GM12878 (cell line): Measurements from ENCODE around the gene ADGRE1. TPM values are rescaled to one million over a fixed set of nuclear protein-coding genes. Genes with fewer than 3 reads are reported as not detected.
A peak's percentile ranks its signal among the peaks of the same experiment; 100 is the strongest.

Experiments used
- ATAC-seq: fragments of 200-7000 bp; cut with Tn5 transposase; 3 replicates; pipeline ENCODE4 v1.9.1; 2020; ENCODE audit warnings: mild to moderate bottlenecking, moderate library complexity
- BruUV-seq: library from RNA; stranded (reverse); fragments of 400-500 nt; replicated peaks from 2 replicates; lab custom pipeline; 2021; lab: Mats Ljungman, UMichigan
- CTCF ChIA-PET: fragments of 300-600 bp; sonication (Branson Sonifier 250); formaldehyde crosslinking; extraction: SDS; loops from one replicate; lab custom pipeline; 2021; ENCODE audit warnings: inconsistent platforms; lab: Yijun Ruan, JAX
- POLR2A ChIA-PET: fragments of 350-600 bp; formaldehyde crosslinking; extraction: SDS; loops from one replicate; lab custom pipeline; 2021; ENCODE audit warnings: inconsistent platforms; lab: Charles Lee
- RAD21 ChIA-PET: fragments of 300-600 bp; sonication (Branson Sonifier 250); formaldehyde crosslinking; loops from one replicate; lab custom pipeline; 2023; ENCODE audit warnings: antibody characterized with exemption; ENCODE audit not compliant: unreplicated experiment; lab: Charles Lee
- SMC1A ChIA-PET: fragments of 300-600 bp; sonication (Branson Sonifier 250); formaldehyde crosslinking; loops from one replicate; lab custom pipeline; 2023; ENCODE audit not compliant: unreplicated experiment, uncharacterized antibody; lab: Charles Lee
- DNase-seq: peaks from one replicate; pipeline ENCODE4 v3.0.0-alpha.2; 2011; ENCODE audit warnings: low read depth, low spot score
- FAIRE-seq: peaks from 3 replicates; lab custom pipeline; 2011; peaks lifted over from hg19 to GRCh38; lab: Jason Lieb, UNC
- H2AFZ ChIP-seq: 2 replicates; pipeline ENCODE4 v1.6.0; 2011; ENCODE audit warnings: low read depth, low read length, control low read depth; ENCODE audit not compliant: control insufficient read depth
- H3K27ac ChIP-seq: 2 replicates; pipeline ENCODE4 v1.5.1; 2011; ENCODE audit warnings: control low read depth; ENCODE audit not compliant: control insufficient read depth, insufficient read depth
- H3K27me3 ChIP-seq, 2 experiments: replicated peaks in 1 of 2; 2 replicates each; pipeline versions ENCODE4 v1.6.0 to v1.6.1; 2011; ENCODE audit warnings: low read length in 1 of 2; ENCODE audit not compliant: control insufficient read depth in 2 of 2, insufficient read depth in 2 of 2
- H3K36me3 ChIP-seq, 2 experiments: 2 replicates each; pipeline ENCODE4 v1.5.1; 2011; ENCODE audit warnings: low read length in 1 of 2; ENCODE audit not compliant: control insufficient read depth in 2 of 2, insufficient read depth in 2 of 2
- H3K4me1 ChIP-seq: 2 replicates; pipeline ENCODE4 v1.6.1; 2011; ENCODE audit warnings: mild to moderate bottlenecking, low read length, moderate library complexity, mixed read lengths; ENCODE audit not compliant: control insufficient read depth, insufficient read depth
- H3K4me2 ChIP-seq: 2 replicates; pipeline ENCODE4 v1.6.0; 2011; ENCODE audit warnings: control low read depth; ENCODE audit not compliant: control insufficient read depth, insufficient read depth
- H3K4me3 ChIP-seq: fragments of 200-600 bp; sonication (generic); 2 replicates; pipeline ENCODE4 v1.5.1; 2016
- H3K79me2 ChIP-seq: 2 replicates; pipeline ENCODE4 v1.6.0; 2011; ENCODE audit warnings: low read length; ENCODE audit not compliant: control insufficient read depth, insufficient read depth
- H3K9ac ChIP-seq: 2 replicates; pipeline ENCODE4 v1.8.0; 2011; ENCODE audit warnings: low read length, control low read depth, mixed read lengths; ENCODE audit not compliant: control insufficient read depth, insufficient read depth
- H3K9me3 ChIP-seq: replicated peaks from 3 replicates; pipeline ENCODE4 v1.5.1; 2011; ENCODE audit warnings: mild to moderate bottlenecking, low read length; ENCODE audit not compliant: control insufficient read depth, insufficient read depth
- H4K20me1 ChIP-seq: 2 replicates; pipeline ENCODE4 v1.6.0; 2011; ENCODE audit not compliant: control insufficient read depth, insufficient read depth
- BHLHE40 ChIP-seq, 2 experiments: fragments of 450-650 bp in 1 of 2; IDR thresholded peaks; 2 replicates each; pipeline ENCODE4 v1.6.1; 2011 to 2017; ENCODE audit warnings: low read depth in 2 of 2, borderline replicate concordance in 1 of 2, improper control_type of control experiment in 1 of 2, low read length in 1 of 2, mild to moderate bottlenecking in 1 of 2
- CUX1 ChIP-seq: IDR thresholded peaks from 2 replicates; pipeline ENCODE4 v1.6.1; 2012; ENCODE audit warnings: improper control_type of control experiment, low read depth, low read length; ENCODE audit not compliant: insufficient replicate concordance
- HDAC6 ChIP-seq: fragments of 200-600 bp; sonication (generic); IDR thresholded peaks from one replicate; pipeline ENCODE4 v1.8.0; 2017; ENCODE audit warnings: antibody characterized with exemption; ENCODE audit not compliant: unreplicated experiment
- MLLT1 ChIP-seq: fragments of 450-650 bp; IDR thresholded peaks from 2 replicates; pipeline ENCODE4 v1.6.1; 2016; ENCODE audit warnings: mild to moderate bottlenecking
- NFIC ChIP-seq: IDR thresholded peaks from 2 replicates; pipeline ENCODE4 v1.6.1; 2012; ENCODE audit warnings: low read depth, mild to moderate bottlenecking, inconsistent platforms, low read length, moderate library complexity
- NFYB ChIP-seq: IDR thresholded peaks from 2 replicates; pipeline ENCODE4 v1.6.1; 2011; ENCODE audit warnings: low read depth, mild to moderate bottlenecking, low read length, improper control_type of control experiment, moderate library complexity; ENCODE audit not compliant: insufficient read depth
- SUPT20H ChIP-seq: IDR thresholded peaks from 2 replicates; pipeline ENCODE4 v1.6.1; 2011; ENCODE audit warnings: low read depth, mild to moderate bottlenecking, low read length, moderate library complexity, borderline replicate concordance; ENCODE audit not compliant: control insufficient read depth
- USF2 ChIP-seq: IDR thresholded peaks from 2 replicates; pipeline ENCODE4 v1.6.1; 2011; ENCODE audit warnings: low read depth, low read length, improper control_type of control experiment, borderline replicate concordance
- WGBS: methylation state at CpG from one replicate; pipeline ENCODE4 v1.1.6; 2016; ENCODE audit warnings: low lambda C conversion rate; ENCODE audit not compliant: insufficient replicate concordance, insufficient coverage; ENCODE audit errors: missing lambda C conversion rate; 5-methylcytosine and 5-hydroxymethylcytosine counted together
- in situ Hi-C: fragments of 300-500 bp; cut with MboI; formaldehyde crosslinking; loops from 9 replicates; pipeline ENCODE4 v1.14.3; 2018; ENCODE audit warnings: mixed read lengths
- intact Hi-C: fragments of 100-400 bp; cut with micrococcal nuclease; formaldehyde crosslinking; loops from one replicate; pipeline ENCODE4 v1.14.2; 2022; ENCODE audit not compliant: unreplicated experiment
- polyA plus RNA-seq, 11 experiments: library from polyadenylated mRNA; depleted of rRNA in 4 of 11; unstranded in 6 of 11; stranded (reverse) in 5 of 11; fragments of >200 nt; fragmentation: Nextera tagmentation in 4 of 11; fragmentation: Illumina TruSeq in 1 of 11; extraction: Ambion mirVana in 4 of 11; extraction: Trizol in 1 of 11; gene quantifications; 1 replicate in 1 of 11; 2 replicates in 10 of 11; pipeline versions ENCODE4 v1.2.1 to v1.2.3, GENCODE V29; 2011 to 2016; ENCODE audit warnings: inconsistent platforms in 2 of 11, missing spikeins in 2 of 11, low read depth in 1 of 11
- total RNA-seq, 4 experiments: library from RNA; depleted of rRNA in 3 of 4; stranded (reverse); fragments of >200 nt in 3 of 4; fragmentation: Illumina TruSeq in 1 of 4; extraction: Trizol in 1 of 4; gene quantifications; 2 replicates each; pipeline versions ENCODE4 v1.2.1 to v1.2.3, GENCODE V29; 2013 to 2021
- TF ChIP-seq, protein P1 (sequence below), 3 experiments: IDR thresholded peaks in 2 of 3; conservative IDR thresholded peaks in 1 of 3; 2 replicates each; pipeline ENCODE4 v1.5.1; 2011; ENCODE audit warnings: low read depth in 3 of 3, low read length in 3 of 3, mild to moderate bottlenecking in 3 of 3, control low read depth in 2 of 3, moderate library complexity in 2 of 3, inconsistent platforms in 1 of 3, mixed read lengths in 1 of 3; ENCODE audit not compliant: control insufficient read depth in 2 of 3, insufficient read depth in 1 of 3; ENCODE audit errors: extremely low read depth in 1 of 3

The ADGRE1 gene
- total and polyA plus RNA-seq, 10 of the 15 experiments (the other 5 are each of a cell fraction or from before 2014, with no cell fraction given) = 7.9 to 35.7 (median 9.9) TPM

DNA sequence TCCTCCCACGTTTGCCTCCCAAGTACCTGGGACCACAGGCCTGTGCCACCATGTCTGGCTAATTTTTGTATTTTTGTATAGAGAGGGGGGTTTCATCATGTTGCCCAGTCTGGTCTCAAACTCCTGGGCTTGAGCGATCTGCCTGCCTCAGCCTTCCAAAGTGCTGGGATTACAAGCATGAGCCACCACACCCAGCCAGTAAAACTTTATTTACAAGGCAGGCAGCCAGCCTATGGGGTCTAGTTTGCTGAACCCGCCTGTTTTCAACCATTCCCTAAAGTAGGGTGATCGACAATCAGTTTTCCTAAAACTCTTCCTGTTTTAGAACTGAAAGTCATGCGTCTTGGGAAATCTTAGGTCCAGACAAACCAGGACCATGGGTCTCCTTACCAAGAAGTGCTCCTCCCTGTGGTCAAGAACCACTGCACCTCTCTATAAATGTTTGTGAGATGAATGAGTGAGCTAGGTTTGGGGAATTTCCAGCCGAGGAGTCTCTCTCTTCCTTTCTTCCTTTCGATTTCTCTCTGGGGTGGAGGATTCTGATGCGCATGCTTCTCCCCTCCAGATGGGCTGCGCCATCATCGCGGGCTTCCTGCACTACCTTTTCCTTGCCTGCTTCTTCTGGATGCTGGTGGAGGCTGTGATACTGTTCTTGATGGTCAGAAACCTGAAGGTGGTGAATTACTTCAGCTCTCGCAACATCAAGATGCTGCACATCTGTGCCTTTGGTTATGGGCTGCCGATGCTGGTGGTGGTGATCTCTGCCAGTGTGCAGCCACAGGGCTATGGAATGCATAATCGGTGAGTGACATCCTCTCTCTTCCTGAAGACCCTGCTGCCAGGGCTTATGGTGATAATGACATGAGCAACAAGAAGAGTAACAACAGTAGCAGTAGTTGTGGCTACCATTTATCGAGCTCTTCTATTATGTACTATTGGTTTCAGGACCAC is 38.7 kb downstream of the ADGRE1 start:
- SMC1A ChIA-PET = interaction anchor here (0.6 to 2.7 kb wide), 11 partner anchors 15 to 282 kb away, joined by 3 to 7 read pairs (median 3); partner anchors contain the start of gene ZNF557
- CTCF ChIA-PET = interaction anchor here (0.6 to 2.5 kb wide), 9 partner anchors 15 to 143 kb away, joined by 3 to 6 read pairs (median 5); partner anchors contain the start of gene ZNF557
- intact Hi-C loops = no loop called here
- Histone ChIP-seq H3K4me1 (peaks cover 4% of the 10 kb centered on the region), H4K20me1 (no peaks in the 10 kb centered on the region), H3K9me3 (no peaks in the 10 kb centered on the region; the same call in 1 of the 3 replicates), H3K4me2 (peak overlapping the region; percentile 86; the same call in 1 of the 2 replicates), H3K36me3 (no peaks in the 10 kb centered on the region), H3K79me2 (no peaks in the 10 kb centered on the region; the same call in 1 of the 2 replicates), H3K27ac (peak overlapping the region; percentile 42), H3K9ac (peak overlapping the region; percentile 56), H2AFZ (peak overlapping the region; percentile 93), H3K4me3 (peak overlapping the region; percentile 52), H3K27me3 (no peaks in the 10 kb centered on the region)
- in situ Hi-C loops = no loop called here
- BruUV-seq = no TSS peak
- POLR2A ChIA-PET = interaction anchor here (0.6 to 1.7 kb wide), 7 partner anchors 8 to 720 kb away, joined by 3 to 8 read pairs (median 3); no protein-coding TSS in a partner anchor
- WGBS = 27% methylated on average over 15 of the region's 15 CpGs
- FAIRE-seq (no peak), DNase-seq (peak; percentile 68), ATAC-seq (peak; percentile 97)
- RAD21 ChIA-PET = interaction anchor here (0.6 to 1.4 kb wide), 5 partner anchors 22 to 173 kb away, joined by 3 to 9 read pairs (median 5); partner anchors contain the start of gene ZNF557
- TF ChIP-seq MLLT1 (peak; percentile 82), CUX1 (no peak), USF2 (no peak), NFYB (no peak), NFIC (no peak), HDAC6 (no peak), BHLHE40 (IDR thresholded peaks at IDR 0.05; ENCODE audit: borderline replicate concordance in 1 of 2, low read depth in 2 of 2, low read length in 1 of 2) (peak in 1 of 2 experiments; percentile 14; a peak in 1 of 4 replicates), SUPT20H (no peak)
- TF ChIP-seq, protein P1, sequence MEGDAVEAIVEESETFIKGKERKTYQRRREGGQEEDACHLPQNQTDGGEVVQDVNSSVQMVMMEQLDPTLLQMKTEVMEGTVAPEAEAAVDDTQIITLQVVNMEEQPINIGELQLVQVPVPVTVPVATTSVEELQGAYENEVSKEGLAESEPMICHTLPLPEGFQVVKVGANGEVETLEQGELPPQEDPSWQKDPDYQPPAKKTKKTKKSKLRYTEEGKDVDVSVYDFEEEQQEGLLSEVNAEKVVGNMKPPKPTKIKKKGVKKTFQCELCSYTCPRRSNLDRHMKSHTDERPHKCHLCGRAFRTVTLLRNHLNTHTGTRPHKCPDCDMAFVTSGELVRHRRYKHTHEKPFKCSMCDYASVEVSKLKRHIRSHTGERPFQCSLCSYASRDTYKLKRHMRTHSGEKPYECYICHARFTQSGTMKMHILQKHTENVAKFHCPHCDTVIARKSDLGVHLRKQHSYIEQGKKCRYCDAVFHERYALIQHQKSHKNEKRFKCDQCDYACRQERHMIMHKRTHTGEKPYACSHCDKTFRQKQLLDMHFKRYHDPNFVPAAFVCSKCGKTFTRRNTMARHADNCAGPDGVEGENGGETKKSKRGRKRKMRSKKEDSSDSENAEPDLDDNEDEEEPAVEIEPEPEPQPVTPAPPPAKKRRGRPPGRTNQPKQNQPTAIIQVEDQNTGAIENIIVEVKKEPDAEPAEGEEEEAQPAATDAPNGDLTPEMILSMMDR (IDR thresholded peaks at IDR 0.05 in 2 of 3, conservative IDR thresholded peaks at IDR 0.05 in 1 of 3; ENCODE audit: control insufficient read depth in 2 of 3, extremely low read depth in 1 of 3, insufficient read depth in 1 of 3, low read depth in 3 of 3, low read length in 3 of 3) = peak; percentile 44 to 52 (median 51)
